Ovary (tissue), 9 donors: ENCODE measurements around the gene CCDC14. TPM values are rescaled to one million over a fixed set of nuclear protein-coding genes. Genes with fewer than 3 reads are reported as not detected.

Source experiments
- DNase-seq, 5 donors: peaks; one replicate each; pipeline ENCODE4 v3.0.0-alpha.2; 2019 to 2020
- H3K27ac ChIP-seq, 2 donors: fragments of 200-600 bp; one replicate each; pipeline versions ENCODE4 v1.5.1 to v1.8.0; 2019 to 2022
- H3K27me3 ChIP-seq: fragments of 200-600 bp; one replicate; pipeline ENCODE4 v1.8.0; 2022
- H3K36me3 ChIP-seq: fragments of 200-600 bp; sonication (generic); one replicate; pipeline ENCODE4 v1.5.1; 2019
- H3K4me1 ChIP-seq: one replicate; pipeline ENCODE4 v1.8.1; 2013; ENCODE audit warnings: mild to moderate bottlenecking, moderate library complexity; ENCODE audit not compliant: insufficient read depth
- H3K4me3 ChIP-seq: fragments of 200-600 bp; sonication (generic); one replicate; pipeline ENCODE4 v1.5.1; 2017
- H3K9me3 ChIP-seq, 2 donors: fragments of 200-600 bp in 1 of 2; sonication (generic) in 1 of 2; one replicate each; pipeline versions ENCODE4 v1.5.1 to v1.8.1; 2013 to 2019; ENCODE audit warnings: mild to moderate bottlenecking in 1 of 2, moderate library complexity in 1 of 2
- EP300 ChIP-seq: sonication (generic); formaldehyde crosslinking; IDR thresholded peaks from one replicate; pipeline ENCODE4 v1.6.1; 2017; ENCODE audit warnings: antibody characterized with exemption
- POLR2A ChIP-seq: fragments of 450-650 bp; IDR thresholded peaks from one replicate; pipeline ENCODE4 v1.6.1; 2017; ENCODE audit warnings: antibody characterized with exemption, mild to moderate bottlenecking, moderate library complexity
- WGBS, 3 donors: extraction: QIAGEN DNeasy Blood & Tissue Kit in 1 of 3; methylation state at CpG; one replicate each; pipeline versions ENCODE4 v1.1.5 to v1.1.7; 2013 to 2017; 5-methylcytosine and 5-hydroxymethylcytosine counted together
- intact Hi-C, 4 donors: fragments of 100-400 bp; cut with DNase I; formaldehyde crosslinking; loops; one replicate each; pipeline versions ENCODE4 v1.11.0 to v1.15.1; 2022 to 2023
- polyA plus RNA-seq, 2 donors: library from polyadenylated mRNA; stranded (reverse); fragments of 200-250 nt in 1 of 2; fragments of 350-450 nt in 1 of 2; fragmentation: Illumina TruSeq in 1 of 2; extraction: RNeasy Lipid Tissue Mini Kit (QIAGEN cat#74804) in 1 of 2; gene quantifications; one replicate each; pipeline ENCODE4 v1.2.3, GENCODE V29; 2013 to 2014
- total RNA-seq, 7 donors: library from RNA; depleted of rRNA in 2 of 7; stranded (reverse); fragments of >200 nt in 2 of 7; fragmentation: NEBNext Ultra II Directional in 3 of 7; extraction: Animal tissue kit (Norgen Biotek cat#: 25700) in 3 of 7; gene quantifications; one replicate each; pipeline versions ENCODE4 v1.1.0 to v1.2.4, GENCODE V29; 2016 to 2023
- TF ChIP-seq, protein P1 (sequence below), 3 donors: fragments of 450-650 bp in 2 of 3; fragments of 200-600 bp in 1 of 3; IDR thresholded peaks; one replicate each; pipeline versions ENCODE4 v1.5.1 to v1.8.0; 2016 to 2022; ENCODE audit warnings: antibody characterized with exemption in 3 of 3, mild to moderate bottlenecking in 1 of 3
- donor health status: DM: no; HTN: no; CAD: no; lungs with moderate emphysema.
- donor health status: DM: no; HTN: no; CAD: no.
- donor health status: Bipolar disorder and iron deficiency.
- donor health status: DM: yes; HTN: yes; CAD: no.
- donor health status: DM: no; HTN: no; CAD: no.
- donor health status: DM: yes; HTN: yes; CAD: no.

CCDC14 gene
- total and polyA plus RNA-seq, 9 donors, result 19.9 to 32.1 (median 27.0) TPM

DNA sequence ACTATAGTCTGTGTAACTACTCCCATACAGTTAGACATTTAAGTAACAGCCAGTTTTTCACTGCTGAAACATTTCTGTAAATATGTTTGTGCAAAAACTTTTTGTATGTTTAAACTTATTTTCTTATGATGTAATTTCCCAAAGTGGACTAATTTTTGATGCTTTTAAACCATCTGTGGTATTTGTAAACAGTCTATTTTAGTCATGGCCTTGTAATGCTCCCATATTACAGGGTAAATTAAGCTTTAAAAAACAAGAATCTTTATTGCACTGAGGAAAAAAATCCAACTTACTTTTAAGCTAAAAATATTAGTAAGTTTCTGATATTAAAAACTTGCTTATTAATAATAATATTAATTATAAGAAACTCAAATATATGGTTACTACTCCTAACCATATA lies 13.5 kb downstream of the CCDC14 start:
- TF ChIP-seq POLR2A, result no peak
- no peak for TF ChIP-seq EP300
- TF ChIP-seq, protein P1, sequence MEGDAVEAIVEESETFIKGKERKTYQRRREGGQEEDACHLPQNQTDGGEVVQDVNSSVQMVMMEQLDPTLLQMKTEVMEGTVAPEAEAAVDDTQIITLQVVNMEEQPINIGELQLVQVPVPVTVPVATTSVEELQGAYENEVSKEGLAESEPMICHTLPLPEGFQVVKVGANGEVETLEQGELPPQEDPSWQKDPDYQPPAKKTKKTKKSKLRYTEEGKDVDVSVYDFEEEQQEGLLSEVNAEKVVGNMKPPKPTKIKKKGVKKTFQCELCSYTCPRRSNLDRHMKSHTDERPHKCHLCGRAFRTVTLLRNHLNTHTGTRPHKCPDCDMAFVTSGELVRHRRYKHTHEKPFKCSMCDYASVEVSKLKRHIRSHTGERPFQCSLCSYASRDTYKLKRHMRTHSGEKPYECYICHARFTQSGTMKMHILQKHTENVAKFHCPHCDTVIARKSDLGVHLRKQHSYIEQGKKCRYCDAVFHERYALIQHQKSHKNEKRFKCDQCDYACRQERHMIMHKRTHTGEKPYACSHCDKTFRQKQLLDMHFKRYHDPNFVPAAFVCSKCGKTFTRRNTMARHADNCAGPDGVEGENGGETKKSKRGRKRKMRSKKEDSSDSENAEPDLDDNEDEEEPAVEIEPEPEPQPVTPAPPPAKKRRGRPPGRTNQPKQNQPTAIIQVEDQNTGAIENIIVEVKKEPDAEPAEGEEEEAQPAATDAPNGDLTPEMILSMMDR (IDR thresholded peaks at IDR 0.05), result no peak
- Histone ChIP-seq H3K27ac (no peak overlapping the region), H3K27me3 (no peaks in the 10 kb centered on the region), H3K4me3 (no peak overlapping the region), H3K9me3 (no peaks in the 10 kb centered on the region), H3K4me1 (no peaks in the 10 kb centered on the region), H3K36me3 (no peaks in the 10 kb centered on the region)
- no peak for DNase-seq
- intact Hi-C loops, result no loop called here

DNA sequence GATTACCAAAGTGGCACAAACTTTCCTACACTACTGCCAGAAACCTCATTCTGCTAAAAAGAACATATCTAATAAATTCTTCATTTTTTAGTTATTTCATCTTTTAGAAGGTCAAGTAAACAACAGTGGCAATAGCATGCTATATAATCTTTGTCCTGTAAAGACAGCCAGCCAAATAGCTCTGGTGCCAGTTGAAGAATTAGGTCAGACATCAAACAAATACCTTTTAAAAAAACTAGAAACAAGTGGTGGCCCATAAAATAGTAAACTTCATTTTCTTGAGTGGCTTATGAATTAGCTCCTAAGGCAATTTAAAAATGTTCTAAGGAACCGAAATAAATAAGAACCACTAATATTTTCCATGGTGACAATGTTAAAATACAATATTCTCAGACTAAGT lies 19.5 kb downstream of the CCDC14 start:
- WGBS, 3 donors, result 84 to 90% (median 89%) methylated on average over 1 of the region's 1 CpG
- H3K4me1 ChIP-seq, result no peaks in the 10 kb centered on the region
- no peaks in the 10 kb centered on the region for H3K36me3 ChIP-seq
- H3K4me3 ChIP-seq, result no peak overlapping the region
- no peak for DNase-seq
- intact Hi-C loops, result no loop called here
- TF ChIP-seq, protein P1 (IDR thresholded peaks at IDR 0.05), result no peak
- no peak for TF ChIP-seq POLR2A
- TF ChIP-seq EP300, result no peak
- no peak overlapping the region for H3K27ac ChIP-seq
- H3K27me3 ChIP-seq, result no peaks in the 10 kb centered on the region
- no peaks in the 10 kb centered on the region for H3K9me3 ChIP-seq

DNA sequence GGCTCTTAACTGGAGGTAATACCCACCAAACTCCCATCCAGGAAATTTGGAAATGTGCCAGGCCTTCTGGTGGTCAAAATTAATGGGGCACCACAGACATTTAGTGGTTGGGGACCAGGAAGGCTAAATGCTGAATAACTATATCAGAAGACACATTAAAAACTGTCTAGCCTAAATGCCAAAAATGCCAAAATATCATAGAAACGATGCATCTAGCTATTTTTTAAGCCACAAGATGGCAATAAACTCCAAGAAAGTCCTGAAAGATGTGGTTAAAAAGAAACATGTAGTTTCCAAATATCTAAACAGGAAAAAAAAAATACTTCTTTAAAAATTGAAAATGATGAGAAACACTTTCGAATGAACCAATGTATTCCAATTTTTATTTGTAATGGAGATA lies 19.9 kb downstream of the CCDC14 start:
- no peak overlapping the region for H3K27ac ChIP-seq
- WGBS, 3 donors, result 39 to 49% (median 47%) methylated on average over 2 of the region's 2 CpGs
- intact Hi-C loops, result no loop called here

DNA sequence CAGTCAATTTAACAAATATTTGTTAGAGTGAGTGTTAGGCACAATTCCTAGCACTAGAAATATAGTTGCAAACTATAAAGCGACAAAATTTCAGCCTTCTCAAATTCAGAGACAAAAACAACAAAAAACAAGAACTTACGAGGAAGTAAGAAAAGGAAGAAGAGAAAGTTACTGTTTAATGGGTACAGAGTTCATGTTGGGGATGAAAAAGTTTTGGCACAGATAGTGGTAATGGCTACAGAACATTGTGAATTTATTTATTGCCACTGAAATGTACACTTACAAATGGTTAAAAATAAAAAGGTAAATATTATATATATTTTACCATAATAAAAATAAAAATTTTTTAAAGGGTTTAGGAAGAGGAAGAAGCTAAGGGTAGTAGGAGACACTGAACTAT lies 21.3 kb downstream of the CCDC14 start:
- intact Hi-C loops, result no loop called here
- H3K36me3 ChIP-seq, result no peaks in the 10 kb centered on the region
- no peak for TF ChIP-seq POLR2A
- no peak for TF ChIP-seq EP300
- TF ChIP-seq, protein P1 (IDR thresholded peaks at IDR 0.05), result no peak
- DNase-seq, result no peak
- H3K4me3 ChIP-seq, result no peak overlapping the region
- WGBS, 3 donors, result 95 to 98% (median 96%) methylated on average over 2 of the region's 2 CpGs
- no peaks in the 10 kb centered on the region for H3K4me1 ChIP-seq
- H3K27ac ChIP-seq, result no peak overlapping the region
- no peaks in the 10 kb centered on the region for H3K9me3 ChIP-seq
- no peaks in the 10 kb centered on the region for H3K27me3 ChIP-seq

More for the DNA sequence above, 19.9 kb downstream of the CCDC14 start:
- Histone ChIP-seq H3K27me3 (no peaks in the 10 kb centered on the region), H3K9me3 (no peaks in the 10 kb centered on the region), H3K36me3 (no peaks in the 10 kb centered on the region), H3K4me1 (no peaks in the 10 kb centered on the region), H3K4me3 (no peak overlapping the region)
- TF ChIP-seq, protein P1 (IDR thresholded peaks at IDR 0.05), result peak in 1 of 3 donors; percentile 6
- TF ChIP-seq POLR2A (no peak), EP300 (no peak)
- DNase-seq, result no peak

DNA sequence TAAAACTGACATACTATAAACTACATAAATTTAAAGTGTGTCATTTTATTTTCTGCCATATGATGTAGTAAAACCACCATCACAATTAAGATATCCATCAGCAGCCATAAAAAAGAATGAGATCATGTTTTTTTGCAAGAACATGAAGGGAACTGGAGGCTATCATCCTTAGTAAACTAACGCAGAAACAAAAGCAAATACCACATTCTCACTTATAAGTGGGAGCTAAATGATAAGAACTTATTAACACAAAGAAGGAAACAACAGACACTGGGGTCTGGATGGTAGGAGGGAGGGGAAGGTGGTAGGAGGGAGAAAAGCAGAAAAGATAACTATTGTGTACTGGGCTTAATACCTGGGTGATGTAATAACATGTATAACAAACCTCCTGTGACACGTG lies 24.6 kb downstream of the CCDC14 start:
- no peak overlapping the region for H3K4me3 ChIP-seq
- DNase-seq, result no peak
- TF ChIP-seq, protein P1 (IDR thresholded peaks at IDR 0.05), result no peak
- TF ChIP-seq EP300 (no peak), POLR2A (no peak)
- intact Hi-C loops, result no loop called here
- H3K27me3 ChIP-seq, result no peaks in the 10 kb centered on the region
- no peaks in the 10 kb centered on the region for H3K36me3 ChIP-seq
- H3K27ac ChIP-seq, result no peak overlapping the region
- 45 to 60% (median 53%) methylated on average over 2 of the region's 2 CpGs for WGBS, 3 donors
- H3K4me1 ChIP-seq, result no peaks in the 10 kb centered on the region
- no peaks in the 10 kb centered on the region for H3K9me3 ChIP-seq
